HG03139 (cell line): ENCODE measurements around the gene DLGAP5.

Experiments
- ATAC-seq: cut with Tn5 transposase; IDR thresholded peaks from one replicate; pipeline ENCODE4 v1.9.1; 2021; ENCODE audit not compliant: unreplicated experiment

The DLGAP5 gene

GRCh38 chr14:55190906-55191202 is 531 bp downstream of the DLGAP5 start:
- ATAC-seq: no peak

- no peak for ATAC-seq
Observed at GRCh38 chr14:55188686-55189295, 2.6 kb downstream of the DLGAP5 start.

- peak; percentile 75 for ATAC-seq
Observed at GRCh38 chr14:55180434-55180833, 11.0 kb downstream of the DLGAP5 start.

GRCh38 chr14:55180006-55180405 is 11.4 kb downstream of the DLGAP5 start:
- ATAC-seq: no peak

GRCh38 chr14:55170526-55170925 is 20.9 kb downstream of the DLGAP5 start:
- ATAC-seq: no peak

GRCh38 chr14:55160989-55161388 is 30.4 kb downstream of the DLGAP5 start:
- no peak for ATAC-seq

- ATAC-seq: no peak
Observed at GRCh38 chr14:55158412-55158811, 33.0 kb downstream of the DLGAP5 start.

- no peak for ATAC-seq
Observed at GRCh38 chr14:55157080-55157479, 34.3 kb downstream of the DLGAP5 start.

- no peak for ATAC-seq
Observed at GRCh38 chr14:55153951-55154350, 37.4 kb downstream of the DLGAP5 start.

- ATAC-seq: no peak
Observed at GRCh38 chr14:55152052-55152753, 39.2 kb downstream of the DLGAP5 start.

- no peak for ATAC-seq
Observed at GRCh38 chr14:55151601-55152000, 39.8 kb downstream of the DLGAP5 start.

GRCh38 chr14:55146425-55146824 is 45.0 kb downstream of the DLGAP5 start:
- ATAC-seq: no peak

- no peak for ATAC-seq
Observed at GRCh38 chr14:55142466-55142865, 48.9 kb downstream of the DLGAP5 start.

GRCh38 chr14:55141825-55142224 is 49.6 kb downstream of the DLGAP5 start:
- no peak for ATAC-seq

- ATAC-seq: no peak
Observed at GRCh38 chr14:55139696-55140509, 51.5 kb downstream of the DLGAP5 start.

GRCh38 chr14:55139141-55139540 is 52.2 kb downstream of the DLGAP5 start:
- ATAC-seq: no peak

GRCh38 chr14:55138091-55138490 is 53.3 kb downstream of the DLGAP5 start:
- ATAC-seq: no peak

GRCh38 chr14:55136885-55137786 is 54.2 kb downstream of the DLGAP5 start:
- ATAC-seq: no peak

GRCh38 chr14:55136241-55136640 is 55.1 kb downstream of the DLGAP5 start:
- no peak for ATAC-seq

GRCh38 chr14:55133416-55133815 is 58.0 kb downstream of the DLGAP5 start:
- ATAC-seq: no peak
